ENCODE data around the gene SLC35B1.

The SLC35B1 gene

GRCh38 chr17:49690256-49690655, 17.5 kb downstream of the SLC35B1 start:
- no peak for TF ChIP-seq CTCF (IDR thresholded peaks at IDR 0.05; ENCODE audit: low read depth, low read length)
- TF ChIP-seq EZH2phosphoT487 (IDR thresholded peaks at IDR 0.05; ENCODE audit: low read depth): no peak
- H3K4me2 ChIP-seq (ENCODE audit: low read length): no peak overlapping the region
- no peaks in the 10 kb centered on the region for H4K20me1 ChIP-seq (ENCODE audit: insufficient read depth, low read length)
- no peak overlapping the region for H2AFZ ChIP-seq (ENCODE audit: low read depth, low read length)
- no peak overlapping the region for H3K9ac ChIP-seq (ENCODE audit: low read length)
- peaks cover 3% of the 10 kb centered on the region for H3K4me1 ChIP-seq (ENCODE audit: low read length)
- no peak overlapping the region for H3K27ac ChIP-seq (ENCODE audit: low read length)
- H3K79me2 ChIP-seq (ENCODE audit: low read length): no peaks in the 10 kb centered on the region
- no peaks in the 10 kb centered on the region for H3K27me3 ChIP-seq (ENCODE audit: low read depth, low read length)
- H3K36me3 ChIP-seq (replicated peaks; ENCODE audit: low read depth, low read length): no peaks in the 10 kb centered on the region
- H3K4me3 ChIP-seq (ENCODE audit: low read length): no peak overlapping the region
- H3K9me3 ChIP-seq (ENCODE audit: insufficient read depth, low read length): no peaks in the 10 kb centered on the region

GRCh38 chr17:49688848-49689247, 18.9 kb downstream of the SLC35B1 start:
- H3K4me2 ChIP-seq (ENCODE audit: low read length): no peak overlapping the region
- H2AFZ ChIP-seq (ENCODE audit: low read depth, low read length): no peak overlapping the region
- no peaks in the 10 kb centered on the region for H3K36me3 ChIP-seq (replicated peaks; ENCODE audit: low read depth, low read length)
- no peak overlapping the region for H3K9ac ChIP-seq (ENCODE audit: low read length)
- H3K27ac ChIP-seq (ENCODE audit: low read length): no peak overlapping the region
- no peak for TF ChIP-seq EZH2phosphoT487 (IDR thresholded peaks at IDR 0.05; ENCODE audit: low read depth)
- no peak for TF ChIP-seq CTCF (IDR thresholded peaks at IDR 0.05; ENCODE audit: low read depth, low read length)
- no peaks in the 10 kb centered on the region for H3K9me3 ChIP-seq (ENCODE audit: insufficient read depth, low read length)
- no peaks in the 10 kb centered on the region for H3K27me3 ChIP-seq (ENCODE audit: low read depth, low read length)
- H3K4me3 ChIP-seq (ENCODE audit: low read length): no peak overlapping the region
- no peaks in the 10 kb centered on the region for H4K20me1 ChIP-seq (ENCODE audit: insufficient read depth, low read length)
- H3K4me1 ChIP-seq (ENCODE audit: low read length): no peaks in the 10 kb centered on the region
- no peaks in the 10 kb centered on the region for H3K79me2 ChIP-seq (ENCODE audit: low read length)

- H2AFZ ChIP-seq (ENCODE audit: low read depth, low read length): peak overlapping the region; percentile 54; the same call in 1 of the 2 replicates
- no peaks in the 10 kb centered on the region for H3K36me3 ChIP-seq (replicated peaks; ENCODE audit: low read depth, low read length)
- no peak overlapping the region for H3K27ac ChIP-seq (ENCODE audit: low read length)
- H4K20me1 ChIP-seq (ENCODE audit: insufficient read depth, low read length): no peaks in the 10 kb centered on the region
- TF ChIP-seq CTCF (IDR thresholded peaks at IDR 0.05; ENCODE audit: low read depth, low read length) (no peak), EZH2phosphoT487 (IDR thresholded peaks at IDR 0.05; ENCODE audit: low read depth) (no peak)
- H3K4me1 ChIP-seq (ENCODE audit: low read length): no peaks in the 10 kb centered on the region
- H3K9me3 ChIP-seq (ENCODE audit: insufficient read depth, low read length): no peaks in the 10 kb centered on the region
- no peaks in the 10 kb centered on the region for H3K27me3 ChIP-seq (ENCODE audit: low read depth, low read length)
- no peak overlapping the region for H3K9ac ChIP-seq (ENCODE audit: low read length)
- H3K4me2 ChIP-seq (ENCODE audit: low read length): no peak overlapping the region
- no peaks in the 10 kb centered on the region for H3K79me2 ChIP-seq (ENCODE audit: low read length)
- no peak overlapping the region for H3K4me3 ChIP-seq (ENCODE audit: low read length)
Measured at GRCh38 chr17:49687878-49688491, 19.8 kb downstream of the SLC35B1 start.

- Histone ChIP-seq H3K4me3 (ENCODE audit: low read length) (no peak overlapping the region), H3K79me2 (ENCODE audit: low read length) (peaks cover 10% of the 10 kb centered on the region), H3K9me3 (ENCODE audit: insufficient read depth, low read length) (no peaks in the 10 kb centered on the region), H3K4me1 (ENCODE audit: low read length) (peaks cover 11% of the 10 kb centered on the region), H3K27ac (ENCODE audit: low read length) (no peak overlapping the region), H4K20me1 (ENCODE audit: insufficient read depth, low read length) (peaks cover 6% of the 10 kb centered on the region; the same call in 1 of the 2 replicates), H3K36me3 (replicated peaks; ENCODE audit: low read depth, low read length) (no peaks in the 10 kb centered on the region), H2AFZ (ENCODE audit: low read depth, low read length) (no peak overlapping the region), H3K9ac (ENCODE audit: low read length) (no peak overlapping the region), H3K27me3 (ENCODE audit: low read depth, low read length) (peaks cover 8% of the 10 kb centered on the region), H3K4me2 (ENCODE audit: low read length) (no peak overlapping the region)
- TF ChIP-seq CTCF (IDR thresholded peaks at IDR 0.05; ENCODE audit: low read depth, low read length): no peak
- no peak for TF ChIP-seq EZH2phosphoT487 (IDR thresholded peaks at IDR 0.05; ENCODE audit: low read depth)
Measured at GRCh38 chr17:49681106-49681979, 26.4 kb downstream of the SLC35B1 start.
